ENCODE measurements around the gene ADAMTSL1. TPM values are rescaled to one million over a fixed set of nuclear protein-coding genes. Genes with fewer than 3 reads are reported as not detected.

ADAMTSL1 gene
- polyA plus RNA-seq, 5 donors, result 15.6 to 25.0 (median 16.9) TPM

- no peak for DNase-seq
Measured at GRCh38 chr9:18739127-18739526, 265.2 kb downstream of the ADAMTSL1 start.

- DNase-seq, result no peak
Measured at GRCh38 chr9:18739641-18740318, 265.8 kb downstream of the ADAMTSL1 start.

- no peak for DNase-seq
Measured at GRCh38 chr9:18741359-18741758, 267.4 kb downstream of the ADAMTSL1 start.

GRCh38 chr9:18741945-18742344, 268.0 kb downstream of the ADAMTSL1 start:
- no peak for DNase-seq

GRCh38 chr9:18743421-18743820, 269.5 kb downstream of the ADAMTSL1 start:
- DNase-seq, result no peak

GRCh38 chr9:18743971-18744370, 270.0 kb downstream of the ADAMTSL1 start:
- no peak for DNase-seq

- DNase-seq, result no peak
Measured at GRCh38 chr9:18745710-18746109, 271.8 kb downstream of the ADAMTSL1 start.

- DNase-seq, result no peak
Measured at GRCh38 chr9:18746631-18747030, 272.7 kb downstream of the ADAMTSL1 start.

- no peak for DNase-seq
Measured at GRCh38 chr9:18747595-18747994, 273.6 kb downstream of the ADAMTSL1 start.

GRCh38 chr9:18748251-18748701, 274.3 kb downstream of the ADAMTSL1 start:
- DNase-seq, result no peak

- no peak for DNase-seq
Measured at GRCh38 chr9:18749711-18750110, 275.8 kb downstream of the ADAMTSL1 start.

- no peak for DNase-seq
Measured at GRCh38 chr9:18753904-18754303, 280.0 kb downstream of the ADAMTSL1 start.

- DNase-seq, result no peak
Measured at GRCh38 chr9:18754537-18754936, 280.6 kb downstream of the ADAMTSL1 start.

- no peak for DNase-seq
Measured at GRCh38 chr9:18755263-18755662, 281.3 kb downstream of the ADAMTSL1 start.

- DNase-seq, result no peak
Measured at GRCh38 chr9:18756712-18757125, 282.8 kb downstream of the ADAMTSL1 start.

- DNase-seq, result no peak
Measured at GRCh38 chr9:18759827-18760226, 285.9 kb downstream of the ADAMTSL1 start.

- DNase-seq, result no peak
Measured at GRCh38 chr9:18761742-18762300, 287.9 kb downstream of the ADAMTSL1 start.

GRCh38 chr9:18766989-18767550, 293.1 kb downstream of the ADAMTSL1 start:
- DNase-seq, result no peak

- DNase-seq, result no peak
Measured at GRCh38 chr9:18768951-18769622, 295.1 kb downstream of the ADAMTSL1 start.

GRCh38 chr9:18770131-18770908, 296.4 kb downstream of the ADAMTSL1 start:
- no peak for DNase-seq

GRCh38 chr9:18771011-18771410, 297.1 kb downstream of the ADAMTSL1 start:
- DNase-seq, result no peak

GRCh38 chr9:18771763-18772162, 297.8 kb downstream of the ADAMTSL1 start:
- no peak for DNase-seq
